HG02970 (cell line): ENCODE measurements around the gene PLXNB3.

Experiments
- ATAC-seq: cut with Tn5 transposase; IDR thresholded peaks from one replicate; pipeline ENCODE4 v1.9.1; 2021; ENCODE audit warnings: mild to moderate bottlenecking, moderate library complexity, moderate number of reproducible peaks; ENCODE audit not compliant: unreplicated experiment, low FRiP score

PLXNB3 gene

GRCh38 chrX:153772316-153773217, 8.5 kb downstream of the PLXNB3 start:
- ATAC-seq = no peak

GRCh38 chrX:153773218-153773611, 9.2 kb downstream of the PLXNB3 start:
- ATAC-seq = no peak

DNA sequence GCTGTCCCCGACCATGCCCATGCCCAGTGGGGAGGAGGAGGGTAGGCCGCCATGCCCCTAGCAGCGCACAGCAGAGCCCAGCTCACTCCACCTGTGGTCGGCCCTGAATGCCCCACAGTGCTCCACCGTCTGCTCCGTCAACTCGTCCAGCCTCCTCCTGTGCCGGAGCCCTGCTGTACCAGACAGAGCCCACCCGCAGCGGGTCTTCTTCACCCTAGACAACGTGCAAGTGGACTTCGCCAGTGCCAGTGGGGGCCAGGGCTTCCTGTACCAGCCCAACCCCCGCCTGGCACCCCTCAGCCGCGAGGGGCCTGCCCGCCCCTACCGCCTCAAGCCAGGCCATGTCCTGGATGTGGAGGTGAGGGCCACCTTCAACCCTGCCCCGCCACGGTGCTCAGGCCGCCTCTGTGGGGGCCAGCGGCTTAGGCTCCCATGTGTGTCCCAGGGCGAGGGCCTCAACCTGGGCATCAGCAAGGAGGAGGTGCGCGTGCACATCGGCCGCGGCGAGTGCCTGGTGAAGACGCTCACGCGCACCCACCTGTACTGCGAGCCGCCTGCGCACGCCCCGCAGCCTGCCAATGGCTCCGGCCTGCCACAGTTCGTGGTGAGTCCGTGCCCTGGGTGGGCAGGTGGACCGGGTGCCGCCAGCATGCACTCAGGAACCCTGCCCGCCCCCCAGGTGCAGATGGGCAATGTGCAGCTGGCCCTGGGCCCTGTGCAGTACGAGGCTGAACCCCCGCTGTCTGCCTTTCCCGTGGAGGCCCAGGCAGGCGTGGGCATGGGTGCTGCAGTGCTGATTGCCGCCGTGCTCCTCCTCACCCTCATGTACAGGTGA, 9.9 kb downstream of the PLXNB3 start:
- ATAC-seq = no peak

DNA sequence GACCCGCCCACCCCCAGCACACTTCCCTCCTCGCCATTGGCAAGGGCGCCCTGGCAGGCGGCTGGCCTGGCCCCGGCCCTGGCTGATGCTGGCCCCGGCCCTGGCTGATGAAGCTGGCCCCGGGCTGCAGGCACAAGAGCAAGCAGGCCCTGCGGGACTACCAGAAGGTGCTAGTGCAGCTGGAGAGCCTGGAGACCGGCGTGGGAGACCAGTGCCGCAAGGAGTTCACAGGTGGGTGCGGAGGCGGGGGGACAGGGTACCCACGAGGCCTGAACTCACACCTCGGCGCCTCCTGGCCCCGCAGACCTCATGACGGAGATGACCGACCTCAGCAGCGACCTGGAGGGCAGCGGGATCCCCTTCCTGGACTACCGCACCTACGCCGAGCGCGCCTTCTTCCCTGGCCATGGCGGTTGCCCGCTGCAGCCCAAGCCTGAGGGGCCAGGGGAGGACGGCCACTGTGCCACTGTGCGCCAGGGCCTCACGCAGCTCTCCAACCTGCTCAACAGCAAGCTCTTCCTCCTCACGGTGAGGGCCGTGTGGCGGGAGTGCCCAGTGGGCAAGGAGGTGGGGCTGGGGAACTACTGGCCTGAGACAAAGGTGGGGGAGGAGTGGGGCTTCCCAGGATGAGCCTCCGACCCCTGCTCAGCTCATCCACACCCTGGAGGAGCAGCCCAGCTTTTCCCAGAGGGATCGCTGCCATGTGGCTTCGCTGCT, 10.7 kb downstream of the PLXNB3 start:
- no peak for ATAC-seq

DNA sequence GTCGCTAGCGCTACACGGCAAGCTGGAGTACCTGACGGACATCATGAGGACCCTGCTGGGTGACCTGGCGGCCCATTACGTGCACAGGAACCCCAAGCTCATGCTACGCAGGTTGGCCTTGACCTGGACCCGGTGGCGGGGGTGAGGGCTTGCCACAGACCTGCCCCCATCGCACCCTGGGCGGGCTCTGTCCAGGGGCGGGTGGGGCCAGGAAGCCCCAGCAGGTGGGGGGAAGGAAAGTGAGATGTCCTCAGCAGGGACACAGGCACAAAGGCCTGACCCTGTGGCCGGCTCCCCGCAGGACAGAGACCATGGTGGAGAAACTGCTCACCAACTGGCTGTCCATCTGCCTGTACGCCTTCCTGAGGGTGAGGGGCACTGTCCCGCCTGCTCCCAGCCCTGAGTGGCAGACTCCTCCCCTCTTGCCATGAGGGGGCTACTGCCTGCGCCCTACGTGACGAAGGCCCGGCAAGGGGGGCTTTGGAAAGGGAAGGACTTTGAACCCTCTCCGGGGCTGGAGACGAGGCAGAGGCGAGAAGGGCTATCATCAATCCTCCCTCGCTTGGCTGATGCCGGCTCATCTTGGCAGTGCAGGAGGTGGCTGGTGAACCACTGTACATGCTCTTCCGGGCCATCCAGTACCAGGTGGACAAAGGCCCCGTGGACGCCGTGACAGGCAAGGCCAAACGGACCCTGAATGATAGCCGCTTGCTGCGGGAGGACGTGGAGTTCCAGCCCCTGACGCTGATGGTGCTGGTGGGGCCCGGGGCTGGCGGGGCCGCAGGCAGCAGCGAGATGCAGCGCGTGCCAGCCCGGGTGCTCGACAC, 11.5 kb downstream of the PLXNB3 start:
- no peak for ATAC-seq

DNA sequence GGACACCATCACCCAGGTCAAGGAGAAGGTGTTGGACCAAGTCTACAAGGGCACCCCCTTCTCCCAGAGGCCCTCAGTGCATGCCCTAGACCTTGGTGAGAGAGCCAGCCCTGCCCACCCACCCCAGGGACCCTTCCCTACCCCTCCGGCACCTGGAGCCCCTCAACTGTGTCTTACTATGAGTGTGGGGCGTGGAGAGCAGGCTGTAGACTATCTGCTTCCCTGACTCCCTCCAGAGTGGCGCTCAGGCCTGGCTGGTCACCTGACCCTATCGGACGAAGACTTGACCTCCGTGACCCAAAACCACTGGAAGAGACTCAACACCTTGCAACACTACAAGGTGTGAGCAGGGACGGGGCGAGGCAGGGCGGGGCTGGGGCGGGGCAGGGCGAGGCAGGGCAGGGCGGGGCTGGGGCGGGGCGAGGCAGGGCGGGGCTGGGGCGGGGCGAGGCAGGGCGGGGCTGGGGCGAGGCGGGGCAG, 12.1 kb downstream of the PLXNB3 start:
- ATAC-seq = no peak

DNA sequence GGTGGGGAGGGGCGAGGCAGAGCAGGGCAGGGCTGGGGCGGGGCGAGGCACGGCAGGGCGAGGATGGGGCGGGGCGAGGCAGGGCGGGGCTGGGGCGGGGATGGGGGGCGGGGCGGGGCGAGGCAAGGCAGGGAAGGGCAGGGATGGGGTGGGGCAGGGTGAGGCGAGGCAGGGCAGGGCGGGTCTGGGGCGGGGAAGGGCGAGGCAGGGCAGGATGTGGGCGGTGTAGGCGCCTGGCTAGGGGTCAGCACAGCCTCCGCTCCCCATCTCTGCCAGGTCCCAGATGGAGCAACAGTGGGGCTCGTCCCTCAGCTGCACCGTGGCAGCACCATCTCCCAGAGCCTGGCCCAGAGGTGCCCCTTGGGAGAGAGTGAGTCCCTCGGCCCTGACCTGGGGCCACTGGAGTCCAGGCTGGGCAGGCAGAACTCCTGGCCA, 12.6 kb downstream of the PLXNB3 start:
- ATAC-seq = no peak

DNA sequence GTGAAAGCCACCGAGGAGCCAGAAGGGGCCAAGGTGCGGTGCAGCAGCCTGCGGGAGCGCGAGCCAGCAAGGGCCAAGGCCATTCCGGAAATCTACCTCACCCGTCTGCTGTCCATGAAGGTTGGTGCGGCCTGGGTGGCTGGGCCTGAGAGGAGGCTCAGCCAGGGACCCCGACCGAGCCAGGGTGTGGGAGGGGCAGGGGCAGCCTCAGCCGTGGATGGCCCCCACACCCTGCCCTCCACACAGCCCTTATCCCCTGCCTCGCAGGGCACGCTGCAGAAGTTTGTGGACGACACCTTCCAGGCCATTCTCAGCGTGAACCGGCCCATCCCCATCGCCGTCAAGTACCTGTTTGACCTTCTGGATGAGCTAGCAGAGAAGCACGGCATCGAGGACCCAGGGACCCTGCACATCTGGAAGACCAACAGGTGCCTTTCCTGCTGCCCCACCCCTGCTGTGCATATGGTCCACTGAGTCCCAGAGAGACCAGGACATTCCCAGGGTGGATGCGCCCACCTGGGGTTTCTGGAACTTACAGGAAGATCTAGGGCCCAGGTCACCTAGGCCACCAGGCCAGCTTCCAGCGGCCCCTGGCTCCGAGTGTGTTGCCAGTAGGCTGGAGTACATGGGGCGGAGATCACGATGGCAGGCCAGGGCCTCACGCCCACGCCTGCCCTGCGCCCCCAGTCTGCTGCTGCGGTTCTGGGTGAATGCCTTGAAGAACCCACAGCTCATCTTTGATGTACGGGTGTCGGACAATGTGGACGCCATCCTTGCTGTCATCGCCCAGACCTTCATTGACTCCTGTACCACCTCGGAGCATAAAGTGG, 13.4 kb downstream of the PLXNB3 start:
- ATAC-seq = no peak

DNA sequence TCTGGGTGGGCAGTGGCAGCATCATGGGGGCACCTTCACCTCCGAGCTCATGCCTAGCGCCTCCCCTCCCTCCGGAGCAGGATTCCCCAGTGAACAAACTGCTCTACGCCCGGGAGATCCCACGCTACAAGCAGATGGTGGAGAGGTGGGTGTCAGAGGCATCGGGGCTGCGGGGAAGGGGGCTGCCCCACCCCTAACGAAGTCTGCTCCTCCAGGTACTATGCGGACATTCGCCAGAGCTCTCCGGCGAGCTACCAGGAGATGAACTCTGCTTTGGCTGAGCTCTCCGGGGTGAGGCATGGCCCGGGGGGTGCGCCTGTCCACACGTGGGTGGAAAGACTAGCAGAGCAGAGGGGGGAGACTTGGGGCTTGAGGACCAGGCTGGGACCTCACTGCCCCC, 14.1 kb downstream of the PLXNB3 start:
- no peak for ATAC-seq

DNA sequence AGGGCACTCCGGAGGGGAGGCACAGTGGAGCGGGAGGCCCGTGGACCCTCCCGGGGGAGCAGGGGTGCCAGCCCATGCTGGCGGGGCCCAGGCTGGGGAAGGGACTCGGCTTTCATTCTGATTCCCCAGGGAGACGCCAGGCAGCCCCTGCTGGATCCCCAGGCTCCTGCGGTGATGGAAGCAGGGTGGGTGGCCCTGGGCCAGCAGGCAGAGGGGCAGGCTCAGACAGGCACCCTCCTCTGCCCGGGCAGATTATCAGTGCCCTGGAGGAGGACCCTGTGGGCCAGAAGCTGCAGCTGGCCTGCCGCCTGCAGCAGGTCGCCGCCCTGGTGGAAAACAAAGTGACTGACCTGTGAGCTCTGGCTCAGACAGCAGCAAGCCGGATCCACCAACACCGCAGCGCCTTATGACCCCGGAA, 14.6 kb downstream of the PLXNB3 start:
- ATAC-seq = no peak

DNA sequence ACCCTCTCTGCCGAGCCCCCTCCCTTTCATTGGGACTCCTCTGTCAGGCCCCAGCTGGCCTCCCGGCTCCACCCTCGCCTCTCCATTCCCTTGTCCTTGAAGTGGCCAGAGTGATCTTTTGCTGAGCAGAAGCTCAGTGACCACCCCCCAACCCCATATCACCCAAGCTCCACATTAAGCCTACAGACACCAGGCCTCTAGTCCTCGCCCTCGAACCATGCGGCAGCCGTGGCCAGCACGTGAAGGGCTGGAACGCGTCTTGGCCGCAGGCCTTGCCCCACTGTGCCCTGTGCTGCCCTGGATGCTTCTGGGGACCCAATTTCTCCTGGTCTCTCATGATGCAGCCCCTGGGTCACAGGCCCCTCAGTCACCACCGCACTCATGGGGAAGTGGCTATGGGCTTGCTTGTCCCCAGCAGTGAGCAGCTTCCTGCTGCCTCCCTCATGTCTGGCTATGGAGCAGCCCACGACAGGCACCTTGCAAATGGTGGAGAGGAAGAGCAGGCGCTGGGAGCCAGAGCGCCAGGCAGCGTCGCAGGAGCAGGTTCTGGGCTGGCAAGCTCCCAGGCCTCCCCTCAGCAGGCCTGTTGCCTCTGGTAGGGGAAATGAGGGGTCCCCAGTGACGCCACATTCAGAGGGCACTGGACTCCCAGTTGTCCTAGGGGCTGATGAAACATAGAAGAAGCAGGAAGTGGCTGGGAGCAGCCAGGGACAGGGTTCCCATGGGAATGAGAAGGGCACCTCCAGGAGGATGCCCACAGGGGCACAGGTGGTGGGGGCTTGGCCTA, 16.0 kb downstream of the PLXNB3 start:
- ATAC-seq = no peak

- no peak for ATAC-seq
Measured at GRCh38 chrX:153780678-153781427, 16.8 kb downstream of the PLXNB3 start, which contains the start of gene SRPK3. TSS of gene SRPK3 (plus strand) at chrX:153781041. CDS start at chrX:153781087, 46 bp downstream.

DNA sequence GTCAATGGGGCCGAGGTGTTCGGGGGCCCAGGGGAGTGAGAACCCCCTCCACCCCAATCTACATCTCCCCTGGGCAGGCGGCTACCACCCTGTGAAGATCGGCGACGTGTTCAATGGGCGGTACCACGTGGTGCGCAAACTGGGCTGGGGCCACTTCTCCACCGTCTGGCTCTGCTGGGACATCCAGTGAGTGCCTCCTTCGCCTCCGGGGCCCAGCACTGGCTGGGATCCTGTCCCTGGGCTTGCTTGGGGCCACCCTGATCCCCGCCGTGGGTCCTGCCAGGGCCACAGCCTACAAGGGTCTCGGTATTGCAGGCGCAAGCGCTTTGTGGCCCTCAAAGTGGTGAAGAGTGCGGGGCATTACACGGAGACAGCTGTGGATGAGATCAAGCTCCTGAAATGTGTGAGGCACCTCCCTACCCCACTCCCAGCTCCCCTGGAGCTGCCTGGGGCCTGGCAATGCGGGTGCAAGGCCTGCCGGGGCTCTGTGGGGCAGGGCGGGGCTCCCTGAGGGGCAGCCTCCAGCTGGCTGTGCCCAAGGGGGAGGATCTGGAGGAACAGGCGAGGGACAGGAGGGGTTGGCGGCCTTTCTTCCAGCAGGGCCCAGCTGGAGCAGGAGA, 17.5 kb downstream of the PLXNB3 start:
- ATAC-seq = no peak

- no peak for ATAC-seq
Measured at GRCh38 chrX:153782313-153782712, 18.3 kb downstream of the PLXNB3 start.

- no peak for ATAC-seq
Measured at GRCh38 chrX:153782871-153783270, 18.8 kb downstream of the PLXNB3 start.

GRCh38 chrX:153783378-153784013, 19.4 kb downstream of the PLXNB3 start:
- no peak for ATAC-seq
